Ectodermal cell (in vitro differentiated cells): ENCODE measurements around the gene MAPK14.
"Not testable (repeated sequence)": the region's sequence is repeated elsewhere in the genome, so short reads cannot be mapped to it uniquely, and the experiment has no call there.

ENCODE experiments used
- H3K27ac ChIP-seq: 2 replicates; pipeline ENCODE4 v1.7.0; 2013; ENCODE audit warnings: mild to moderate bottlenecking, low read depth, low read length; ENCODE audit not compliant: insufficient read depth, poor library complexity, severe bottlenecking
- H3K27me3 ChIP-seq: 2 replicates; pipeline ENCODE4 v1.7.0; 2013; ENCODE audit warnings: mild to moderate bottlenecking, low read length; ENCODE audit not compliant: insufficient read depth, control insufficient read depth, poor library complexity, severe bottlenecking
- H3K36me3 ChIP-seq: one replicate; pipeline ENCODE4 v1.7.0; 2013; ENCODE audit warnings: low read length; ENCODE audit not compliant: control insufficient read depth, insufficient read depth
- H3K4me1 ChIP-seq: one replicate; pipeline ENCODE4 v1.7.0; 2013; ENCODE audit warnings: low read length; ENCODE audit not compliant: control insufficient read depth, insufficient read depth
- H3K4me3 ChIP-seq: 2 replicates; pipeline ENCODE4 v1.7.0; 2013; ENCODE audit warnings: low read depth, low read length, control low read depth; ENCODE audit not compliant: insufficient read depth
- H3K9me3 ChIP-seq: 2 replicates; pipeline ENCODE4 v1.7.0; 2013; ENCODE audit warnings: mild to moderate bottlenecking, low read length, moderate library complexity; ENCODE audit not compliant: control insufficient read depth
- WGBS, 2 experiments: methylation state at CpG; one replicate each; pipeline ENCODE4 v1.1.7; 2013; ENCODE audit warnings: missing lambda C conversion rate in 2 of 2; 5-methylcytosine and 5-hydroxymethylcytosine counted together

The MAPK14 gene

GRCh38 chr6:36020154-36020553 is 7.5 kb upstream of the MAPK14 start:
- Histone ChIP-seq H3K27me3 (peaks cover 11% of the 10 kb centered on the region), H3K9me3 (no peaks in the 10 kb centered on the region), H3K36me3 (no peaks in the 10 kb centered on the region), H3K4me1 (peaks cover 11% of the 10 kb centered on the region), H3K27ac (no peak overlapping the region), H3K4me3 (no peak overlapping the region)
- 39 to 47% methylated on average over 1 of the region's 1 CpG for WGBS, 2 experiments

- Histone ChIP-seq H3K4me1 (peaks cover 11% of the 10 kb centered on the region), H3K9me3 (no peaks in the 10 kb centered on the region), H3K27me3 (peaks cover 22% of the 10 kb centered on the region), H3K4me3 (peak within 1 kb of the TSS; percentile 27), H3K27ac (no peak within 1 kb of the TSS), H3K36me3 (no peaks in the 10 kb centered on the region)
- 10 to 11% methylated on average over 44 of the region's 44 CpGs for WGBS, 2 experiments
Measured at GRCh38 chr6:36023996-36024795, 3.4 kb upstream of the MAPK14 start, which contains the start of gene SLC26A8. SLC26A8 (minus strand) TSS chr6:36024641; CDS start chr6:36019707, 4,934 bp downstream.

DNA sequence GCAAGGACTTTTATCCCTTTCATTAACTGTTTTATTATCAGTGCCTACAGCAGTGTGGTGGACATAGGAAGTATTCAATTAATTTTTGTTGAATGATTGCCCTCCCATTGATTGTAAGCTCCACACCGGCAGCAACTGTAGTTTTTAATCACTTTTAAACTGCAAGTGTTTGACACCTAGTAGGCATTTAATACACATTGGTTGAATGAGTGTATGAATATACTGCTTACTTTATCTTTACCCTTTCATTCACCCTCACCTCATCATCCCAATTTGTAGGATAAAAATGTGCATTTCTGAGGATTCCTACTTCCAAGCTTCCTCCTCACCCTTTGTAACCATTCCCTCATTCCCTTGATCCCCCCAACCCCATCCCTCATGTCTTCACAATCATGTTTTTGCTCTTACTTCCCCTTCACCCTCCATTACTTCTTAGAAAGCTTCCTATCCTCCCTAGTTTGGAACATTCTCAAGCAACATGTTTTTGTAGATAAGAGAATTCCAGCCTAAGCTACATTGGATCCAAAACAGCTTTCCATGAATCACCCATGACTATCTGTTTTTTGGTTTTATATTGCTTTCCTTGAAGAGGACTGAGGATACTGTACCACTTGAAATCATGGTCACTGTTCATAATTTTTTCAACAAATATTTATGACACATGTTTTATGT is 2.2 kb upstream of the MAPK14 start:
- Histone ChIP-seq H3K4me1 (peaks cover 11% of the 10 kb centered on the region), H3K36me3 (no peaks in the 10 kb centered on the region), H3K27ac (no peak overlapping the region), H3K4me3 (no peak overlapping the region), H3K27me3 (peaks cover 22% of the 10 kb centered on the region), H3K9me3 (no peaks in the 10 kb centered on the region)
- WGBS, 2 experiments: 100% methylated on average over 1 of the region's 1 CpG

DNA sequence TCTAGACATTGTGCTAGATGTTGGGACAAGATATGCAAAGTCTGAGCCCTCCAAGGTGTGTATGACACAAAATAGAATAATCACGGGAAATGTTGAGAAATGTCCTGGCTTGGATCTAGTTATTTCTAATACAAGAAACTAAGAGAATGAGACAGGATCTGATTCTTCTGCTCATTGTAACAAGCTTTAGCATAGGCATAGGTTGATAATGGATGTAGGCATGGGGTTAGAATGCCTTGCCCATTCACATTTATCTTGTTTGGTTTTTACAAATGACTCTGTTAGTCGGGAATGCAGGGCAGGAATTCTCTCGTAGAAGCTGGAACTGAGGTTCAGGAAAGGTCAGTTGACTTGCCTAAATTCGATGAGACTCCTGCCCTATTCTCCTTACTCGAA is 1.7 kb upstream of the MAPK14 start:
- no peaks in the 10 kb centered on the region for H3K9me3 ChIP-seq
- peaks cover 22% of the 10 kb centered on the region for H3K27me3 ChIP-seq
- H3K4me3 ChIP-seq: no peak overlapping the region
- no peaks in the 10 kb centered on the region for H3K36me3 ChIP-seq
- no peak overlapping the region for H3K27ac ChIP-seq
- peaks cover 11% of the 10 kb centered on the region for H3K4me1 ChIP-seq
- WGBS, 2 experiments: 52 to 68% methylated on average over 5 of the region's 5 CpGs

GRCh38 chr6:36028088-36028876 is 674 bp downstream of the MAPK14 start:
- Histone ChIP-seq H3K27me3 (peaks cover 22% of the 10 kb centered on the region), H3K4me1 (peaks cover 11% of the 10 kb centered on the region), H3K27ac (peak overlapping the region; percentile 77), H3K36me3 (no peaks in the 10 kb centered on the region), H3K9me3 (no peaks in the 10 kb centered on the region), H3K4me3 (peak overlapping the region; percentile 90)
- 0% methylated on average over 44 of the region's 44 CpGs for WGBS, 2 experiments

- peaks cover 22% of the 10 kb centered on the region for H3K27me3 ChIP-seq
- 4 to 5% methylated on average over 13 of the region's 13 CpGs for WGBS, 2 experiments
- no peak overlapping the region for H3K27ac ChIP-seq
- peak overlapping the region; percentile 90 for H3K4me3 ChIP-seq
- peaks cover 6% of the 10 kb centered on the region for H3K4me1 ChIP-seq
- no peaks in the 10 kb centered on the region for H3K36me3 ChIP-seq
- H3K9me3 ChIP-seq: no peaks in the 10 kb centered on the region
Measured at GRCh38 chr6:36028877-36029324, 1.3 kb downstream of the MAPK14 start.

GRCh38 chr6:36029464-36029863 is 1.9 kb downstream of the MAPK14 start:
- Histone ChIP-seq H3K9me3 (no peaks in the 10 kb centered on the region), H3K27me3 (peaks cover 18% of the 10 kb centered on the region), H3K4me3 (peak overlapping the region; percentile 90), H3K36me3 (no peaks in the 10 kb centered on the region), H3K27ac (no peak overlapping the region), H3K4me1 (peaks cover under 1% of the 10 kb centered on the region)
- 69 to 81% methylated on average over 6 of the region's 6 CpGs for WGBS, 2 experiments

- no peak overlapping the region for H3K4me3 ChIP-seq
- H3K4me1 ChIP-seq: no peaks in the 10 kb centered on the region
- H3K27ac ChIP-seq: no peak overlapping the region
- H3K9me3 ChIP-seq: no peaks in the 10 kb centered on the region
- 96 to 98% methylated on average over 1 of the region's 1 CpG for whole genome bisulfite sequencing, 2 experiments
- no peaks in the 10 kb centered on the region for H3K27me3 ChIP-seq
- H3K36me3 ChIP-seq: no peaks in the 10 kb centered on the region
Measured at GRCh38 chr6:36032261-36032660, 4.7 kb downstream of the MAPK14 start.

- not testable (repeated sequence) for H3K4me1 ChIP-seq, H3K27ac ChIP-seq, H3K9me3 ChIP-seq, H3K4me3 ChIP-seq, H3K36me3 ChIP-seq, H3K27me3 ChIP-seq
- WGBS, 2 experiments: 93 to 95% methylated on average over 10 of the region's 10 CpGs
Measured at GRCh38 chr6:36033144-36033543, 5.5 kb downstream of the MAPK14 start.

DNA sequence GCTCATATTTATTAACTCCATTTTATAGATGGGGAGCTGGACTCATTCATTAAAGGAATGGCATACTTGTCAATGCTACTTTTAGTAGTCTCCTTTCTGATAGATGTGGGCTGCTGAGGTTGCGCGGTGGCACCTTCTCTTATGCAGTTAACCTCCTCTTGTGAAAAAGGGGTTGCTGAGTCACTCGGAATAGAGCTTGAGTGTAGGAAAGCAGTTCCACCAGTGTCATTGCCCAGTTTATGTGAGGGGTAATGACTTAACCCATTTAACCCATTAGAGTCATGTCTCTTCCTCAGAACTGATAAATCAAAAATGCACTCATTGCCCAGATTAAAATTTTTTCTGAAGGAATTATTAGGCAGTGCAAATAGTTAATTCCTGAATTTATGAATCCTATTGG is 6.3 kb downstream of the MAPK14 start:
- no peaks in the 10 kb centered on the region for H3K27me3 ChIP-seq
- no peaks in the 10 kb centered on the region for H3K36me3 ChIP-seq
- H3K4me3 ChIP-seq: no peak overlapping the region
- WGBS, 2 experiments: 87 to 89% methylated on average over 3 of the region's 3 CpGs
- H3K4me1 ChIP-seq: no peaks in the 10 kb centered on the region
- no peaks in the 10 kb centered on the region for H3K9me3 ChIP-seq
- H3K27ac ChIP-seq: no peak overlapping the region
